Hematopoietic multipotent progenitor cell treated with erythropoietin and hydrocortisone succinate and interleukin-3 and kit ligand, for 8 days (in vitro differentiated cells): ENCODE data around the gene ZFPM1.

ENCODE experiments used
- DNase-seq: peaks from one replicate; pipeline ENCODE4 v3.0.0-alpha.2; 2015

The ZFPM1 gene

GRCh38 chr16:88502371-88502770 lies 49.3 kb downstream of the ZFPM1 start:
- no peak for DNase-seq

GRCh38 chr16:88502776-88503280 lies 49.7 kb downstream of the ZFPM1 start:
- DNase-seq: no peak

- DNase-seq: peak; percentile 48
Observed at GRCh38 chr16:88503374-88503770, 50.3 kb downstream of the ZFPM1 start.

- no peak for DNase-seq
Observed at GRCh38 chr16:88503771-88504488, 50.9 kb downstream of the ZFPM1 start.

GRCh38 chr16:88504489-88505404 lies 51.7 kb downstream of the ZFPM1 start:
- DNase-seq: peak; percentile 58

- DNase-seq: peak; percentile 91
Observed at GRCh38 chr16:88505405-88506082, 52.5 kb downstream of the ZFPM1 start.

- no peak for DNase-seq
Observed at GRCh38 chr16:88506723-88507122, 53.6 kb downstream of the ZFPM1 start.

- no peak for DNase-seq
Observed at GRCh38 chr16:88507231-88507743, 54.2 kb downstream of the ZFPM1 start.

- no peak for DNase-seq
Observed at GRCh38 chr16:88508376-88508867, 55.3 kb downstream of the ZFPM1 start.

GRCh38 chr16:88508868-88509748 lies 56.0 kb downstream of the ZFPM1 start:
- peak; percentile 87 for DNase-seq

GRCh38 chr16:88509749-88510069 lies 56.6 kb downstream of the ZFPM1 start:
- DNase-seq: no peak

GRCh38 chr16:88510091-88510994 lies 57.3 kb downstream of the ZFPM1 start:
- peak; percentile 32 for DNase-seq

GRCh38 chr16:88511060-88511459 lies 58.0 kb downstream of the ZFPM1 start:
- DNase-seq: peak; percentile 29

- peak; percentile 91 for DNase-seq
Observed at GRCh38 chr16:88511906-88512305, 58.8 kb downstream of the ZFPM1 start.

- peak; percentile 89 for DNase-seq
Observed at GRCh38 chr16:88512728-88513696, 59.9 kb downstream of the ZFPM1 start.

- DNase-seq: no peak
Observed at GRCh38 chr16:88514070-88514469, 61.0 kb downstream of the ZFPM1 start.

- peak; percentile 47 for DNase-seq
Observed at GRCh38 chr16:88514526-88515232, 61.6 kb downstream of the ZFPM1 start.

GRCh38 chr16:88515371-88515770 lies 62.3 kb downstream of the ZFPM1 start:
- DNase-seq: peak; percentile 61
